Stimulated activated memory B cell treated with anti-CD40 and anti-IgM and Interleukin-4, amounts not matched to agents 10 μg/mL and 1 μg/mL and 100 μg/mL, for 72 hours (primary cell): Measurements from ENCODE around the gene PFDN2.

ENCODE experiments used
- ATAC-seq: fragments of 150-1000 bp; cut with Tn5 transposase; 2 replicates; pipeline ENCODE4 v1.10.0; 2021
- H3K27ac Mint-ChIP-seq: one replicate; pipeline ENCODE4 v1.8.0; 2022; ENCODE audit warnings: mild to moderate bottlenecking, mixed read lengths
- H3K27me3 Mint-ChIP-seq: one replicate; pipeline ENCODE4 v1.8.0; 2022; ENCODE audit warnings: mixed read lengths
- H3K36me3 Mint-ChIP-seq: one replicate; pipeline ENCODE4 v1.8.0; 2022; ENCODE audit warnings: mixed read lengths
- H3K4me1 Mint-ChIP-seq: one replicate; pipeline ENCODE4 v1.8.0; 2022; ENCODE audit warnings: mixed read lengths
- H3K4me3 Mint-ChIP-seq: one replicate; pipeline ENCODE4 v1.8.0; 2022; ENCODE audit warnings: mild to moderate bottlenecking, moderate library complexity, mixed read lengths
- H3K9me3 Mint-ChIP-seq: one replicate; pipeline ENCODE4 v1.8.0; 2022; ENCODE audit warnings: mixed read lengths

The PFDN2 gene

GRCh38 chr1:161096530-161096929 lies 21.3 kb downstream of the PFDN2 start:
- H3K4me3 Mint-ChIP-seq, result no peak overlapping the region
- no peak for ATAC-seq
- H3K4me1 Mint-ChIP-seq, result peaks cover 53% of the 10 kb centered on the region
- H3K27ac Mint-ChIP-seq, result peak overlapping the region; percentile 85
- no peaks in the 10 kb centered on the region for H3K36me3 Mint-ChIP-seq
- H3K27me3 Mint-ChIP-seq, result no peaks in the 10 kb centered on the region
- H3K9me3 Mint-ChIP-seq, result no peaks in the 10 kb centered on the region

GRCh38 chr1:161096015-161096414 lies 21.8 kb downstream of the PFDN2 start:
- peak overlapping the region; percentile 85 for H3K27ac Mint-ChIP-seq
- H3K4me1 Mint-ChIP-seq, result peaks cover 53% of the 10 kb centered on the region
- no peaks in the 10 kb centered on the region for H3K27me3 Mint-ChIP-seq
- H3K4me3 Mint-ChIP-seq, result no peak overlapping the region
- H3K9me3 Mint-ChIP-seq, result no peaks in the 10 kb centered on the region
- H3K36me3 Mint-ChIP-seq, result no peaks in the 10 kb centered on the region
- ATAC-seq, result peak; percentile 69

GRCh38 chr1:161095230-161095629 lies 22.6 kb downstream of the PFDN2 start:
- Mint-ChIP-seq H3K36me3 (no peaks in the 10 kb centered on the region), H3K4me1 (peaks cover 53% of the 10 kb centered on the region), H3K4me3 (no peak overlapping the region), H3K27me3 (no peaks in the 10 kb centered on the region), H3K27ac (peak overlapping the region; percentile 85), H3K9me3 (no peaks in the 10 kb centered on the region)
- no peak for ATAC-seq

DNA sequence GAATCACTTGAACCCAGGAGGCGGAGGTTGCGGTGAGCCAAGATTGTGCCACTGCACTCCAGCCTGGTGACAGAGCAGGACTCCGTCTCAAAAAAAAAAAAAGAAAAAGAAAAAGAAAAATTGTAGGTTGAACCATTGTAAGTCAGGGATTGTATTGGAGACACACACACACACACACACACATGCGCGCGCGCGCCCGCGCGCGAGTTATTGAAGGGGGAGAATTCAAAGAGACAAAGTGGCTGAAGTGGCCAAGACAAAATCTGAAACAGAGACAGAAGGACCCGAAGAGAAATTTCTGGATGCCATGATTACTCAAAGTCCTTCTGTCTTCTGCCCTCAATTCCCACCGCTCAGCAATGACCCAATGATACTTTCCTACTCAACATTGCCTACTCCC lies 23.4 kb downstream of the PFDN2 start:
- no peaks in the 10 kb centered on the region for H3K27me3 Mint-ChIP-seq
- no peak overlapping the region for H3K4me3 Mint-ChIP-seq
- peak overlapping the region; percentile 85 for H3K27ac Mint-ChIP-seq
- peaks cover 53% of the 10 kb centered on the region for H3K4me1 Mint-ChIP-seq
- no peaks in the 10 kb centered on the region for H3K36me3 Mint-ChIP-seq
- no peak for ATAC-seq
- H3K9me3 Mint-ChIP-seq, result no peaks in the 10 kb centered on the region

DNA sequence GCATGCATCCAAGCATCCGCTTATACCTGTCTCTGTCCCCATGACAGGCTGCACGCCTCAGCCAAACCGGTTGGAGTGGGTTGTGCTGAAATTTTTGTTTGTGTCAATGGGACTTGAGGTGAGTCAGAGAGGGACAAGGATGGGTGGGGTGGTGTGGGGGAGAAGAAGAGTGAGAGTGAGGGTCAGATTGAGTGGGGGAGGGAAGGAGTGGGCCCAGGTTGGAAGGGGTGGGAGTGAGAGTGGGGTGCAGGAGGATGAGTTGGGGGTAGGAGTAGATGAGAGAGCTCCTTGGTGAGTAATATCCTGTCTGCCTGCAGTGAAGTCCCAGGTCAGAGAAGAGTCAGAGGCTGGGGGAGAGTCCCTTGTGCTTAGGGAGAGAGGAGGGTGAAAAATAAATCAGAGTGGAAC lies 25.2 kb downstream of the PFDN2 start:
- H3K4me1 Mint-ChIP-seq, result peaks cover 38% of the 10 kb centered on the region
- no peak for ATAC-seq
- no peaks in the 10 kb centered on the region for H3K9me3 Mint-ChIP-seq
- no peak overlapping the region for H3K27ac Mint-ChIP-seq
- H3K36me3 Mint-ChIP-seq, result no peaks in the 10 kb centered on the region
- no peaks in the 10 kb centered on the region for H3K27me3 Mint-ChIP-seq
- H3K4me3 Mint-ChIP-seq, result no peak overlapping the region

- Mint-ChIP-seq H3K36me3 (no peaks in the 10 kb centered on the region), H3K4me3 (no peak overlapping the region), H3K9me3 (no peaks in the 10 kb centered on the region), H3K27me3 (no peaks in the 10 kb centered on the region), H3K27ac (no peak overlapping the region), H3K4me1 (peaks cover 31% of the 10 kb centered on the region)
- no peak for ATAC-seq
Measured at GRCh38 chr1:161091796-161092507, 25.9 kb downstream of the PFDN2 start.

DNA sequence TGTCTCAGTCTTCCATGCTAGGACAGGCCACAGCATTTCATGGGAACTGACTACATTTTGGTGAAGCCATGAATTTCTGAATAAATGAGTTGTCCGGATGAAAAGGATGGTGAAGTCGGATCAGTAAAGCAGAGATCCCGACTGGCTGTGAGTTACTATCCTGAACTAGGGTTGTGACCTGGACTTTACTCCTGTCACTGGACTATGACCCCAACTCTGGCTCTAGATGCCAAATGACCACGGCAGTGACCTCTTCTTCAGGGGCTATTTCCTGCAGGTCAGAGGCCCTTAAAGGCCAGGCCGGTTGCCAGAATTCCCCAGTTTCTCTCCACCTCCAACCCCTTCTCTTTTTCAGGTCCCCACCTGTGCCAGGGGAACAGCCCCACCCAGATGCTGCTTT lies 26.7 kb downstream of the PFDN2 start:
- no peak for ATAC-seq
- H3K36me3 Mint-ChIP-seq, result no peaks in the 10 kb centered on the region
- H3K4me1 Mint-ChIP-seq, result peaks cover 22% of the 10 kb centered on the region
- H3K4me3 Mint-ChIP-seq, result no peak overlapping the region
- peaks cover 4% of the 10 kb centered on the region for H3K27me3 Mint-ChIP-seq
- no peaks in the 10 kb centered on the region for H3K9me3 Mint-ChIP-seq
- H3K27ac Mint-ChIP-seq, result no peak overlapping the region

DNA sequence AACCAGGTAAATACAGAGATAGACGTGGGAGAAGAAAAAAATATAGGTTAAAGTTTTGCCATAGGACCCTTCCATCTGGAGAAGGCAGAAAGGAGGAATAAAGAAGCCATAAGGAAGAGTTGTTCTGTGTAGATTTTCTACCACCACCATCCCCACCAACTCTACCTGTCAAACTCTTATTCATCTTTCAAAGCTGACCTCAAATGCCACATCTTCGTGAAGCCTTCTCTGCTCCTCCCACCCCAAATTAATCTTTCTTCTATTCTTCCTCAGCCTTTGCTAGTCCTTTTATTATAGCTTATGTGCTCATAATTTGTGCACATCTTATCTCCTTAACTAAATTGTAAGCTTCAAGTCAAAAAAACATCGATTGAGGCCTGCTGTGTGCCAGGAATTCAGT lies 27.2 kb downstream of the PFDN2 start:
- Mint-ChIP-seq H3K27me3 (peaks cover 8% of the 10 kb centered on the region), H3K27ac (no peak overlapping the region), H3K4me3 (no peak overlapping the region), H3K36me3 (no peaks in the 10 kb centered on the region), H3K9me3 (no peaks in the 10 kb centered on the region), H3K4me1 (peaks cover 18% of the 10 kb centered on the region)
- no peak for ATAC-seq

- Mint-ChIP-seq H3K36me3 (no peaks in the 10 kb centered on the region), H3K4me1 (peaks cover 11% of the 10 kb centered on the region), H3K27me3 (peaks cover 10% of the 10 kb centered on the region), H3K9me3 (no peaks in the 10 kb centered on the region), H3K4me3 (no peak overlapping the region), H3K27ac (no peak overlapping the region)
- ATAC-seq, result no peak
Measured at GRCh38 chr1:161089938-161090337, 27.9 kb downstream of the PFDN2 start.

GRCh38 chr1:161089251-161089924 lies 28.4 kb downstream of the PFDN2 start, which contains the start of gene NECTIN4:
Gene NECTIN4, minus strand, starts transcription at chr1:161089558. Its CDS starts 262 bp downstream, at chr1:161089296.
- Mint-ChIP-seq H3K27ac (no peak within 1 kb of the TSS), H3K36me3 (no peaks in the 10 kb centered on the region), H3K4me3 (no peak within 1 kb of the TSS), H3K9me3 (no peaks in the 10 kb centered on the region), H3K27me3 (peaks cover 10% of the 10 kb centered on the region), H3K4me1 (peaks cover 8% of the 10 kb centered on the region)
- no peak for ATAC-seq

- no peaks in the 10 kb centered on the region for H3K9me3 Mint-ChIP-seq
- ATAC-seq, result no peak
- H3K27ac Mint-ChIP-seq, result no peak overlapping the region
- peaks cover 8% of the 10 kb centered on the region for H3K4me1 Mint-ChIP-seq
- H3K36me3 Mint-ChIP-seq, result no peaks in the 10 kb centered on the region
- H3K27me3 Mint-ChIP-seq, result peaks cover 10% of the 10 kb centered on the region
- H3K4me3 Mint-ChIP-seq, result no peak overlapping the region
Measured at GRCh38 chr1:161088587-161089110, 29.2 kb downstream of the PFDN2 start.

DNA sequence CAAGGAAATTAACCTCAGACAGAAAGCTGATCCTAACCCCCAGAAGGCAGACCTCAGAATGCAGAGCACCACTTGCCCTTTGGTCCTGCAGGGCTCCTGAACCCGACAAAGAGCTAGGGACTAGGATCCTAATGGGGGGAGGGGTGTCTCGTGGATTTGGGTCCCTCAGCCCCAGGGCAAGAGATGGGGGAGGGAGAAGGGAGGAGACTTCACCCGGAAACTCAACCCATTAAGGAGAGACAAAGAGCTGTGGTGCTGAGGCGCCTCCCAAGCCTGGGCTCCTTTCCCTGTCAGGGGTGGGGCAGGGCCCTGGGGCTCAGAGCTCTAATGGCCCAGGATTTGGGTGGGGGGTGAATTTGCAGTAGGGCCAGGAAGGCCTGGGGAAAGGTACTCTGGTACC lies 31.4 kb downstream of the PFDN2 start:
- Mint-ChIP-seq H3K4me3 (no peak overlapping the region), H3K4me1 (no peaks in the 10 kb centered on the region), H3K9me3 (no peaks in the 10 kb centered on the region), H3K27me3 (peaks cover 10% of the 10 kb centered on the region), H3K36me3 (no peaks in the 10 kb centered on the region), H3K27ac (no peak overlapping the region)
- peak; percentile 7 for ATAC-seq

GRCh38 chr1:161085165-161085564 lies 32.7 kb downstream of the PFDN2 start:
- ATAC-seq, result no peak
- no peaks in the 10 kb centered on the region for H3K4me1 Mint-ChIP-seq
- H3K4me3 Mint-ChIP-seq, result no peak overlapping the region
- H3K27me3 Mint-ChIP-seq, result peaks cover 10% of the 10 kb centered on the region
- H3K9me3 Mint-ChIP-seq, result no peaks in the 10 kb centered on the region
- no peaks in the 10 kb centered on the region for H3K36me3 Mint-ChIP-seq
- no peak overlapping the region for H3K27ac Mint-ChIP-seq

DNA sequence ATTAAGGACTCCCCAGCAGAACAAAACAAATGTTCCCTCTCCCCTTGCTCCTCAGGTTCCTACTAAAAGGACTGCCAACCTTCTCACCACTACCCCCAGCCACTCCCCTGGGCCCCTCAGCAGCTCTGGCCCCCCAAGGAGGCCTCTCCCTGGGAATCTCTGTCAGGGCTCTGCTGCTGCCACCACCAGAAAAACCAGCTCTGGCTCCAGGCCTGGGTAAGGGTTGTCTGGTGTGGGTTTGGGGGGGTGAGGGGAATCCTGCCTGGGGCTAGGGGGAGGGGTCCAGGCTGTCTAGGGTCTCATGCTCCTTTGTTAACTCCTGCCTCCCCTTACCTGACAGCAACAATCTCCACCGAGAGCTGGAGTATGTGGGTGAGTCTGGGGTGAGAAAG lies 33.2 kb downstream of the PFDN2 start:
- ATAC-seq, result no peak
- H3K27me3 Mint-ChIP-seq, result peaks cover 10% of the 10 kb centered on the region
- H3K4me3 Mint-ChIP-seq, result no peak overlapping the region
- H3K27ac Mint-ChIP-seq, result no peak overlapping the region
- no peaks in the 10 kb centered on the region for H3K4me1 Mint-ChIP-seq
- H3K9me3 Mint-ChIP-seq, result no peaks in the 10 kb centered on the region
- H3K36me3 Mint-ChIP-seq, result no peaks in the 10 kb centered on the region

GRCh38 chr1:161083748-161084596 lies 33.9 kb downstream of the PFDN2 start:
- no peak for ATAC-seq
- Mint-ChIP-seq H3K4me1 (no peaks in the 10 kb centered on the region), H3K9me3 (no peaks in the 10 kb centered on the region), H3K36me3 (no peaks in the 10 kb centered on the region), H3K27ac (no peak overlapping the region), H3K4me3 (no peak overlapping the region), H3K27me3 (peaks cover 10% of the 10 kb centered on the region)
